Activated CD8-positive, alpha-beta memory T cell treated with anti-CD3 and anti-CD28 coated beads for 36 hours (primary cell): ENCODE measurements around the gene SOX15. TPM values are rescaled to one million over a fixed set of nuclear protein-coding genes. Genes with fewer than 3 reads are reported as not detected.

Experiments used
- CTCF ChIA-PET: fragments of 350-600 bp; sonication (Branson Sonifier 250); formaldehyde crosslinking; loops from one replicate; lab custom pipeline; 2021; ENCODE audit warnings: antibody characterized with exemption; lab: Charles Lee
- POLR2A ChIA-PET: fragments of 350-600 bp; sonication (Branson Sonifier 250); formaldehyde crosslinking; loops from one replicate; lab custom pipeline; 2021; ENCODE audit warnings: antibody characterized with exemption; lab: Charles Lee
- total RNA-seq, 2 experiments: library from RNA; stranded (reverse); gene quantifications; one replicate each; pipeline ENCODE4 v1.2.3, GENCODE V29; 2021

Gene SOX15
- total RNA-seq, 2 experiments from 2014 or later = 0.13 to 0.25 TPM

DNA sequence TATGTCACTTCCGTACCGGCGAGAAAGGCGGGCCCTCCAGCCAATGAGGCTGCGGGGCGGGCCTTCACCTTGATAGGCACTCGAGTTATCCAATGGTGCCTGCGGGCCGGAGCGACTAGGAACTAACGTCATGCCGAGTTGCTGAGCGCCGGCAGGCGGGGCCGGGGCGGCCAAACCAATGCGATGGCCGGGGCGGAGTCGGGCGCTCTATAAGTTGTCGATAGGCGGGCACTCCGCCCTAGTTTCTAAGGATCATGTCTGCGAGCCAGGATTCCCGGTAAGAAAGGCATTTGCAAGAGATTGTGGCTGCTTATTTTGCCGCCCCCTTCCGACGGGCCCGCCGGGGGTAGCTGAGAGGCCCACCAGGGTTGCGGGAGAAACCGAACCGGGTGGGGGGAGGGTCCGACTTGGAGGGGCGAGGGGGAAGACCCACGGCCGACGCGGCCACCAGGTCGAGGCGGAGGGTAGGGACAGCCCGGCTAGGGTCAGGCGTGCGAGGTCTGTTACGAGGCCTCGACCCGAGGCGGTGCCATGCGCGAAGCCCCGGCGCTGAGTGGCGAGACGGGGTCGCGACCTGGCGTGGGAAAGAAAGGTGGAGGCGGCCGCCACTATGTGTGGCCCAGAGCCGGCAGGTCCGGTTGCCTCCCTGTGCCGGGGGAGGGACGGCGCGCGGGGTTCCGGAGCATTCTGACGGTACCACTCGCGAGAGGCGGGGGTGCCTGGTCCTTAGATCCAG, 17.1 kb downstream of the SOX15 start:
- POLR2A ChIA-PET = interaction anchor here (0.6 to 3.9 kb wide), 9 partner anchors 11 to 675 kb away, joined by 3 to 29 read pairs (median 5); partner anchors contain the start of genes CTC1, MPDU1, TP53 and WRAP53
- CTCF ChIA-PET = interaction anchor here (1.8 to 4.2 kb wide), 2 partner anchors 11 to 12 kb away, joined by 4 to 27 read pairs; partner anchors contain the start of genes MPDU1 and SENP3

GRCh38 chr17:7572338-7572587, 17.6 kb downstream of the SOX15 start:
- ChIA-PET POLR2A (interaction anchor here (0.6 to 2.2 kb wide), 3 partner anchors 12 to 87 kb away, joined by 3 to 8 read pairs (median 4); no protein-coding TSS in a partner anchor), CTCF (interaction anchor here (1.8 to 4.2 kb wide), 2 partner anchors 11 to 12 kb away, joined by 4 to 27 read pairs; partner anchors contain the start of genes MPDU1 and SENP3)

GRCh38 chr17:7570351-7570750, 19.5 kb downstream of the SOX15 start:
- POLR2A ChIA-PET = interaction anchor here (0.6 kb wide), 1 partner anchor 18 kb away, joined by 3 read pairs; no protein-coding TSS in a partner anchor
- CTCF ChIA-PET = interaction anchor here (2.2 to 4.2 kb wide), 2 partner anchors 9 to 19 kb away, joined by 7 to 27 read pairs; partner anchors contain the start of gene SENP3

DNA sequence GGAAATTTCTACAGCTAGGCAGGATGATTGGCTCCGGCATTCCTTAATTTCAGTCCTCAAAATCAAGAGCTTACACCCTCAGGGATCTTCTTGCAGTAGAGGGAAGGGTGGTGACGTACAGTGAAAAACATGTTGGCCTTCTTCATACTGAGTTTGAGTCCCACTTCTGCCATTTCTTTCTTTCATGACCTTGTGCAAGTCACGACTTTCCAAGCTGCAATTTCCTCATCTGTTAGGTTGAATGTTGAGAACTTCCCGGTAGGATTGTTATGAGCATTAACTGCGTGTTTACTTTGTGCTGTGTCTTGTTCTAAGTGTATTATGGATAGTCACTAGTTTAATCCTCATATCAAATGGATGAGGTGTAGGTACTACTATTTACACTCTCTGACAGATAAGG, 20.3 kb downstream of the SOX15 start:
- CTCF ChIA-PET = interaction anchor here (2.2 to 4.2 kb wide), 2 partner anchors 9 to 20 kb away, joined by 7 to 27 read pairs; partner anchors contain the start of gene SENP3
- POLR2A ChIA-PET = no interaction called here

DNA sequence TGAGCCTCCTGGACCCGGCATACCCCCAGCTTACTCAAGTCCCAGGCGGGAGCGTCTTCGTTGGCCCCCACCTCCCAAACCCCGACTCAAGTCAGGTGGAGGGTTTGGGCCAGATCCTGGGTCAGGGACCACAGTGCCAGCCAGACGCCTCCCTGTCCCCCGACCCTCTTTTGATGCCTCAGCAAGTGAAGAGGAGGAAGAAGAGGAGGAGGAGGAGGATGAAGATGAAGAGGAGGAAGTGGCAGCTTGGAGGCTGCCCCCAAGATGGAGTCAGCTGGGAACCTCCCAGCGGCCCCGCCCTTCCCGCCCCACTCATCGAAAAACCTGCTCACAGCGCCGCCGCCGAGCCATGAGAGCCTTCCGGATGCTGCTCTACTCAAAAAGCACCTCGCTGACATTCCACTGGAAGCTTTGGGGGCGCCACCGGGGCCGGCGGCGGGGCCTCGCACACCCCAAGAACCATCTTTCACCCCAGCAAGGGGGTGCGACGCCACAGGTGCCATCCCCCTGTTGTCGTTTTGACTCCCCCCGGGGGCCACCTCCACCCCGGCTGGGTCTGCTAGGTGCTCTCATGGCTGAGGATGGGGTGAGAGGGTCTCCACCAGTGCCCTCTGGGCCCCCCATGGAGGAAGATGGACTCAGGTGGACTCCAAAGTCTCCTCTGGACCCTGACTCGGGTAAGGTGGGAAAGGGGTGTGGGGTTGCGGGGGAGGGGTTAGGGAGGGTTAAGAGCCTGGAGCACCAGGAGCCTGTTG, 26.6 kb downstream of the SOX15 start:
- ChIA-PET POLR2A (interaction anchor here (0.5 to 1.5 kb wide), 2 partner anchors 12 to 364 kb away, joined by 6 to 7 read pairs; no protein-coding TSS in a partner anchor), CTCF (interaction anchor here (0.6 kb wide), 1 partner anchor 65 kb away, joined by 3 read pairs; no protein-coding TSS in a partner anchor)

DNA sequence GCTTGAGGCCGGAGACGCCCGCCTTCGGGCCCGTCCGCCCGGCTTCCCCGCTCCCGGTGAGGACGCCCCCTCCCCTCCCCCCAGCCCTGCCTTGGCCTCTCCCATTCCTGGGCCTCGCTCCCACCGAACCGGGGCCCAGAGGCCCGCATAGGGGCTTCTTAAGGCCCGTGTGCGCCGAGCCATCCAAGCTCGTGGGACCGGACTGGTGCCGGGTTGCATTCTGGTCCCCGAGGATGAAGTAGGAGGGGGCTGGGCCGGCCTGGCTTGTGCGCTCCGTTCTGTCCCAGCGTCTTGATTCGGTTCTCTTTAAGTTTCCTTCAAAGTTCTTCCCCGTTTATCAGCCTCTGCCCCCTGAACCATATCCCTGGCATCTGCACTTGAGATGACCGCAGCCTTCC, 27.7 kb downstream of the SOX15 start:
- ChIA-PET CTCF (interaction anchor here (2.2 to 3.1 kb wide), 6 partner anchors 9 to 126 kb away, joined by 8 to 29 read pairs (median 22); partner anchors contain the start of genes SOX15 and TMEM102), POLR2A (interaction anchor here (0.6 to 1.9 kb wide), 5 partner anchors 13 to 296 kb away, joined by 5 to 10 read pairs (median 6); partner anchors contain the start of gene MPDU1)

DNA sequence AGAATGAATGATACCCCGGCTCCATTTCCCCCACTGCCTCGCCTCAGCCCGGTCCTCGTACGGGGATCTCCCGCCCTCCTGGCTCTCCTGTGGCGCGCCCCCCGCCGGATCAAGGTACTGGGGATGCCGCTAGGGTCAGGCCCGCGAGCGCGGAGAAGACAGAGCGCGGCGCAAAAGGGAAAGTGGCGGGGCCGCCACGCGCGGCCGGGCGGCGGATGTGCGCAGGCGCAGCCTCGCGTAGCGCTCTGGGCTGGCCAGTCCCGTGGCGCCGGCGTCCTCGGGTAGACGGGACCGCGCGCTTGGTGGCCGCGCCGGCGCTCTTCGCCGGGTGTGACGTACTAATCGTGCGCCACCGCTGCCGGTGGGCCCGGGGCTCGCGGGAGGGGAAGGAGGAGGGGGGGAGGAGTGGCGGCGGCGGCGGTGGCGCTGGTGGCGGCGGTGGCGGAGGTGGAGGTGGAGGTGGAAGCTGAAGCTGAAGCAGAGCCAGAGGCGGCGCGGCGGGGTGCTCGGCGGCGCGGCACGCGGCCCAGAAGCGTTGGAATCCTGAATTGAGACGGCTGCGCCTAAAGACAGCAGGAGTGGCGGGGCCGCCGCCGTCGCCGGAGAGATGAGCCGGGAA, 28.2 kb downstream of the SOX15 start, which contains the start of gene SENP3:
Gene SENP3, plus strand, starts transcription at position 331 of the 619 bp plus-strand sequence. CDS start 1,158 bp downstream, outside the sequence.
- ChIA-PET CTCF (interaction anchor here (0.6 to 3.1 kb wide), 35 partner anchors 9 to 526 kb away, joined by 3 to 36 read pairs (median 5); partner anchors contain the start of genes CD68, MPDU1, NEURL4 and POLR2A), POLR2A (interaction anchor here (0.6 to 1.9 kb wide), 8 partner anchors 14 to 296 kb away, joined by 3 to 10 read pairs (median 6); partner anchors contain the start of genes MPDU1, TMEM102 and TP53)

DNA sequence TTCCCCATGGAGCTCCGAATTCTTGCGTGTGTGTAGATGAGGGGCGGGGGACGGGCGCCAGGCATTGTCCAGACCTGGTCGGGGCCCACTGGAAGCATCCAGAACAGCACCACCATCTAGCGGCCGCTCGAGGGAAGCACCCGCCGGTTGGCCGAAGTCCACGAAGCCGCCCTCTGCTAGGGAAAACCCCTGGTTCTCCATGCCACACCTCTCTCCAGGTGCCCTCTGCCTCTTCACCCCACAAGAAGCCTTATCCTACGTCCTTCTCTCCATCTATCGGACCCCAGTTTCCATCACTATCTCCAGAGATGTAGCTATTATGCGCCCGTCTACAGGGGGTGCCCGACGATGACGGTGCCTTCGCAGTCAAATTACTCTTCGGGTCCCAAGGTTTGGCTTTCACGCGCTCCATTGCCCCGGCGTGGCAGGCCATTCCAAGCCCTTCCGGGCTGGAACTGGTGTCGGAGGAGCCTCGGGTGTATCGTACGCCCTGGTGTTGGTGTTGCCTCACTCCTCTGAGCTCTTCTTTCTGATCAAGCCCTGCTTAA, 28.8 kb downstream of the SOX15 start:
- POLR2A ChIA-PET = interaction anchor here (0.7 to 1.9 kb wide), 8 partner anchors 8 to 126 kb away, joined by 3 to 10 read pairs (median 4); partner anchors contain the start of genes MPDU1, TMEM102 and TP53
- CTCF ChIA-PET = interaction anchor here (0.6 to 3.1 kb wide), 47 partner anchors 9 to 526 kb away, joined by 3 to 36 read pairs (median 4); partner anchors contain the start of genes ACAP1, CD68, MPDU1 and NEURL4

DNA sequence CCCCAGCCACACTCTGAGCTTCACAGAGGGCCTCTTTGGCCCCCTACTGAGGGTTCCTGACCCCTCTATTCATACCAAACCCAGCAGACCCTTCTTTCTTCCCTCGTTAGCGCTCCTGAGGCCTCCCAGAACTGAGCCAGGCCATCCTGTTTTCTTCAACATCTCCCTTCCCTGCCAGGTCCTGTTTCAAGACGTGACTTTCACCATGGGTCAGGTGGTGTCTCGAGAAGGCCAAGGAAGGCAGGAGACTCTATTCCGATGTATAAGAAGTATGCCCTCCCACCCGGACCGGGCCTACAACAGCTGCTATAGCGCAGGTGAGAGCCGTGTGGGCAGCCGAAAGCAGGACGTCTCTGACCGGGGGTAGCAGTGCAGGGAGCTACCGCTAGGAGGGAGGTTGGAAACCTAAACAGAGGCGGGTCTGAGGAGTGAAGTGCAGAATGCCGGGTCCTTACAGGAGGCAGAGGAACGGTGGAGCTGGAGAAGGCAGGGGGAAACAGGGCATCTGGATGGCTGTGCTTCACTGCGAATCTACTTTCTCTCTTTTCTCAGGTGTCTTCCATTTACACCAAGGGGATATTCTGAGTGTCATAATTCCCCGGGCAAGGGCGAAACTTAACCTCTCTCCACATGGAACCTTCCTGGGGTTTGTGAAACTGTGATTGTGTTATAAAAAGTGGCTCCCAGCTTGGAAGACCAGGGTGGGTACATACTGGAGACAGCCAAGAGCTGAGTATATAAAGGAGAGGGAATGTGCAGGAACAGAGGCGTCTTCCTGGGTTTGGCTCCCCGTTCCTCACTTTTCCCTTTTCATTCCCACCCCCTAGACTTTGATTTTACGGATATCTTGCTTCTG, 29.5 kb downstream of the SOX15 start:
- CTCF ChIA-PET = interaction anchor here (0.6 to 3.1 kb wide), 42 partner anchors 8 to 296 kb away, joined by 3 to 36 read pairs (median 5); partner anchors contain the start of genes ACAP1, CD68, NEURL4 and POLR2A
- POLR2A ChIA-PET = interaction anchor here (0.7 to 1.9 kb wide), 7 partner anchors 8 to 127 kb away, joined by 3 to 10 read pairs (median 4); partner anchors contain the start of genes MPDU1, TMEM102 and TP53

DNA sequence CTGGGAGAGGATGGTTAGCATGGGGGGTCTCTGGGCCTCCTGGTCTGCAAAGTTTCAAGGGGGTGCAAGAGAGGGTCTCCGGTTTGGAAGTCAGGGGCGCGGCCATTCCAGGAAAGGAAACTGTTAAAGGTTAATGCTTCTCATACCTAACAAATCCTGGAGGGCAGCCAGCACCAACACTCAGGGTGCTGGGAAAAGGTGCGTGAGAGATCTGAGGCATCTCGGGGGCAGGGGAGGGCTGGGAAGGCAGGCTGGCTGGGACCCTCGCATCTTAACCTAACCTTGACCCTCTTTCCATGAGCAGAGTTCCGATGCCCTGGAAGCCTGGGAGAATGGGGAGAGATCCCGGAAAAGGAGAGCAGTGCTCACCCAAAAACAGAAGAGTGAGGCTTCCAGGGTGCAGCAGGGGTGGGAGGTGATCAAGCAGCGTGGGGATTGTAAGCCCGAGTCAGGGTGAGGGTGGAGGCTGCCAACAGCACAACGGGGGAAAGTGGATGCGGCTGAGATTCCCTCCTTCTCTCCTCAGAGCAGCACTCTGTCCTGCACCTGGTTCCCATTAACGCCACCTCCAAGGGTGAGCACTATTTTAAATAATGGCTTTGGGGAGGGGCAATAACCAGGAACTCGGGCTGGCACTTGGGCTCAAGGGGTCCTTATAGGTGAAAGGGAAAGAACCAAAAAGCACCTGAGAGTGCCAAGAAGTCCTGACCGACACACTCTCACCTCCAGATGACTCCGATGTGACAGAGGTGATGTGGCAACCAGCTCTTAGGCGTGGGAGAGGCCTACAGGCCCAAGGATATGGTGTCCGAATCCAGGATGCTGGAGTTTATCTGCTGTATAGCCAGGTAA, 30.3 kb downstream of the SOX15 start:
- ChIA-PET POLR2A (no interaction called here), CTCF (interaction anchor here (0.9 to 3.1 kb wide), 25 partner anchors 7 to 295 kb away, joined by 3 to 36 read pairs (median 8); partner anchors contain the start of genes ACAP1, CD68, NEURL4 and POLR2A)

- CTCF ChIA-PET = interaction anchor here (0.8 to 2.9 kb wide), 5 partner anchors 21 to 122 kb away, joined by 3 to 7 read pairs (median 3); partner anchors contain the start of genes CD68 and FXR2
- POLR2A ChIA-PET = no interaction called here
Measured at GRCh38 chr17:7558544-7559319, 31.2 kb downstream of the SOX15 start, which contains the start of gene TNFSF13. TSS of gene TNFSF13 (plus strand) at chr17:7558750. CDS start at chr17:7559040, 290 bp downstream.

GRCh38 chr17:7557775-7558543, 31.9 kb downstream of the SOX15 start:
- ChIA-PET CTCF (interaction anchor here (0.8 to 2.9 kb wide), 7 partner anchors 22 to 262 kb away, joined by 3 to 7 read pairs (median 3); partner anchors contain the start of genes CD68 and FXR2), POLR2A (no interaction called here)

DNA sequence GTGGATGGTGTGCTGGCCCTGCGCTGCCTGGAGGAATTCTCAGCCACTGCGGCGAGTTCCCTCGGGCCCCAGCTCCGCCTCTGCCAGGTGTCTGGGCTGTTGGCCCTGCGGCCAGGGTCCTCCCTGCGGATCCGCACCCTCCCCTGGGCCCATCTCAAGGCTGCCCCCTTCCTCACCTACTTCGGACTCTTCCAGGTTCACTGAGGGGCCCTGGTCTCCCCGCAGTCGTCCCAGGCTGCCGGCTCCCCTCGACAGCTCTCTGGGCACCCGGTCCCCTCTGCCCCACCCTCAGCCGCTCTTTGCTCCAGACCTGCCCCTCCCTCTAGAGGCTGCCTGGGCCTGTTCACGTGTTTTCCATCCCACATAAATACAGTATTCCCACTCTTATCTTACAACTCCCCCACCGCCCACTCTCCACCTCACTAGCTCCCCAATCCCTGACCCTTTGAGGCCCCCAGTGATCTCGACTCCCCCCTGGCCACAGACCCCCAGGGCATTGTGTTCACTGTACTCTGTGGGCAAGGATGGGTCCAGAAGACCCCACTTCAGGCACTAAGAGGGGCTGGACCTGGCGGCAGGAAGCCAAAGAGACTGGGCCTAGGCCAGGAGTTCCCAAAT, 32.6 kb downstream of the SOX15 start:
- POLR2A ChIA-PET = no interaction called here
- CTCF ChIA-PET = interaction anchor here (1.3 to 2.9 kb wide), 4 partner anchors 32 to 261 kb away, joined by 3 to 7 read pairs (median 4); partner anchors contain the start of gene FXR2
